Measurements from ENCODE around the gene ADAMTS10. TPM values are rescaled to one million over a fixed set of nuclear protein-coding genes. Genes with fewer than 3 reads are reported as not detected.

ADAMTS10 gene
- total and polyA plus RNA-seq, 2 of the 13 experiments (the other 11 are each of a cell fraction or from before 2014, with no cell fraction given) = 0.49 to 1.7 TPM

DNA sequence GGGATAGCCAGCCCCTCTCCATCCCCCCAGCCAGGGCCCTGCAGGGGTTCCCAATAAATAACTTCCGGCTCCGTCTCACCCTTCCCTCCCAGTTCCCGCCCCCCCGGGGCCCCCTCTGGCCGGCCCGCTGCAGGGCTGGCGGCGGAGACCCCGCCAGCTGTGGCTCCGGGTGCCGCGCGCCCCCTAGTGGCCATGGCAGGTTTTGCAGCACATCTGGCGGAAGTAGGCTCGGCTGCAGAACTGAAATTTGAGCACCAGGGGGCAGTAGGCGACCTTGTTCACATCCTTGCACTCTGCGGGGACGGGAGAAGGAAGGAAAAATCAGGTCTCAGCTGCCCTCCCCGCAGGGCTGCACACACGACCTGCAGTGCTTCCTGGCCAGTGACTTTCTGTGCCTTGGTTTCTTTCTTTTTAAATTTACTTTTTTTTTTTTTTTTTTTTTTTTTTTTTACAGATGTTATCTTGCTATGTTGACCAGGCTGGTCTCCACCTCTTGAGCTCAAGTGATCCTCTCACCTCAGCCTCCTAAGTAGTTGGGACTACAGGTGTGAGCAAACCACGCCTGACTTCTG lies 29.7 kb downstream of the ADAMTS10 start (continued):
- TF ChIP-seq CEBPB (IDR thresholded peaks at IDR 0.05; ENCODE audit: borderline replicate concordance, low read depth, low read length) (no peak), ZNF720 (CRISPR knock-in tag; IDR thresholded peaks at IDR 0.05) (no peak), ZNF10 (CRISPR knock-in tag; IDR thresholded peaks at IDR 0.05; ENCODE audit: borderline replicate concordance, low read depth) (no peak), TGIF2 (CRISPR knock-in tag; IDR thresholded peaks at IDR 0.05) (peak; percentile 40; the same call in 1 of the 2 replicates), EP300 (IDR thresholded peaks at IDR 0.05; ENCODE audit: low read depth in 2 of 2, low read length in 2 of 2) (no peak), EP300 (CRISPR knock-in tag; IDR thresholded peaks at IDR 0.05; ENCODE audit: borderline replicate concordance) (no peak), ZNF256 (CRISPR knock-in tag; conservative IDR thresholded peaks at IDR 0.05) (no peak), ZNF17 (CRISPR knock-in tag; IDR thresholded peaks at IDR 0.05) (no peak), EED (CRISPR knock-in tag; IDR thresholded peaks at IDR 0.05) (no peak), GABPA (IDR thresholded peaks at IDR 0.05; ENCODE audit: low read depth, low read length) (no peak), GABPA (CRISPR knock-in tag; IDR thresholded peaks at IDR 0.05; ENCODE audit: low read depth) (peak; percentile 72), SMC3 (IDR thresholded peaks at IDR 0.05; ENCODE audit: low read length) (peak; percentile 76), ZBTB7B (CRISPR knock-in tag; IDR thresholded peaks at IDR 0.05) (peak; percentile 61; the same call in 1 of the 2 replicates), REXO4 (CRISPR knock-in tag; IDR thresholded peaks at IDR 0.05; ENCODE audit: borderline replicate concordance) (no peak), FOXP1 (IDR thresholded peaks at IDR 0.05) (no peak), FOXP1 (CRISPR knock-in tag; IDR thresholded peaks at IDR 0.05) (0 out of 2 replicates have a peak, but pooled peaks have one; percentile 17), ZNF607 (CRISPR knock-in tag; IDR thresholded peaks at IDR 0.05; ENCODE audit: borderline replicate concordance) (no peak), TBP (CRISPR knock-in tag; IDR thresholded peaks at IDR 0.05) (no peak), HMG20A (CRISPR knock-in tag; IDR thresholded peaks at IDR 0.05; ENCODE audit: borderline replicate concordance) (no peak)
- TF ChIP-seq, protein P1, sequence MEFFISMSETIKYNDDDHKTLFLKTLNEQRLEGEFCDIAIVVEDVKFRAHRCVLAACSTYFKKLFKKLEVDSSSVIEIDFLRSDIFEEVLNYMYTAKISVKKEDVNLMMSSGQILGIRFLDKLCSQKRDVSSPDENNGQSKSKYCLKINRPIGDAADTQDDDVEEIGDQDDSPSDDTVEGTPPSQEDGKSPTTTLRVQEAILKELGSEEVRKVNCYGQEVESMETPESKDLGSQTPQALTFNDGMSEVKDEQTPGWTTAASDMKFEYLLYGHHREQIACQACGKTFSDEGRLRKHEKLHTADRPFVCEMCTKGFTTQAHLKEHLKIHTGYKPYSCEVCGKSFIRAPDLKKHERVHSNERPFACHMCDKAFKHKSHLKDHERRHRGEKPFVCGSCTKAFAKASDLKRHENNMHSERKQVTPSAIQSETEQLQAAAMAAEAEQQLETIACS (CRISPR knock-in tag; IDR thresholded peaks at IDR 0.05) = no peak
- TF ChIP-seq, protein P2, sequence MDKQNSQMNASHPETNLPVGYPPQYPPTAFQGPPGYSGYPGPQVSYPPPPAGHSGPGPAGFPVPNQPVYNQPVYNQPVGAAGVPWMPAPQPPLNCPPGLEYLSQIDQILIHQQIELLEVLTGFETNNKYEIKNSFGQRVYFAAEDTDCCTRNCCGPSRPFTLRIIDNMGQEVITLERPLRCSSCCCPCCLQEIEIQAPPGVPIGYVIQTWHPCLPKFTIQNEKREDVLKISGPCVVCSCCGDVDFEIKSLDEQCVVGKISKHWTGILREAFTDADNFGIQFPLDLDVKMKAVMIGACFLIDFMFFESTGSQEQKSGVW (CRISPR knock-in tag; IDR thresholded peaks at IDR 0.05; ENCODE audit: borderline replicate concordance) = no peak
- TF ChIP-seq, protein P3, sequence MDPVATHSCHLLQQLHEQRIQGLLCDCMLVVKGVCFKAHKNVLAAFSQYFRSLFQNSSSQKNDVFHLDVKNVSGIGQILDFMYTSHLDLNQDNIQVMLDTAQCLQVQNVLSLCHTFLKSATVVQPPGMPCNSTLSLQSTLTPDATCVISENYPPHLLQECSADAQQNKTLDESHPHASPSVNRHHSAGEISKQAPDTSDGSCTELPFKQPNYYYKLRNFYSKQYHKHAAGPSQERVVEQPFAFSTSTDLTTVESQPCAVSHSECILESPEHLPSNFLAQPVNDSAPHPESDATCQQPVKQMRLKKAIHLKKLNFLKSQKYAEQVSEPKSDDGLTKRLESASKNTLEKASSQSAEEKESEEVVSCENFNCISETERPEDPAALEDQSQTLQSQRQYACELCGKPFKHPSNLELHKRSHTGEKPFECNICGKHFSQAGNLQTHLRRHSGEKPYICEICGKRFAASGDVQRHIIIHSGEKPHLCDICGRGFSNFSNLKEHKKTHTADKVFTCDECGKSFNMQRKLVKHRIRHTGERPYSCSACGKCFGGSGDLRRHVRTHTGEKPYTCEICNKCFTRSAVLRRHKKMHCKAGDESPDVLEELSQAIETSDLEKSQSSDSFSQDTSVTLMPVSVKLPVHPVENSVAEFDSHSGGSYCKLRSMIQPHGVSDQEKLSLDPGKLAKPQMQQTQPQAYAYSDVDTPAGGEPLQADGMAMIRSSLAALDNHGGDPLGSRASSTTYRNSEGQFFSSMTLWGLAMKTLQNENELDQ (CRISPR knock-in tag; IDR thresholded peaks at IDR 0.05; ENCODE audit: borderline replicate concordance) = no peak
- TF ChIP-seq, protein P4, sequence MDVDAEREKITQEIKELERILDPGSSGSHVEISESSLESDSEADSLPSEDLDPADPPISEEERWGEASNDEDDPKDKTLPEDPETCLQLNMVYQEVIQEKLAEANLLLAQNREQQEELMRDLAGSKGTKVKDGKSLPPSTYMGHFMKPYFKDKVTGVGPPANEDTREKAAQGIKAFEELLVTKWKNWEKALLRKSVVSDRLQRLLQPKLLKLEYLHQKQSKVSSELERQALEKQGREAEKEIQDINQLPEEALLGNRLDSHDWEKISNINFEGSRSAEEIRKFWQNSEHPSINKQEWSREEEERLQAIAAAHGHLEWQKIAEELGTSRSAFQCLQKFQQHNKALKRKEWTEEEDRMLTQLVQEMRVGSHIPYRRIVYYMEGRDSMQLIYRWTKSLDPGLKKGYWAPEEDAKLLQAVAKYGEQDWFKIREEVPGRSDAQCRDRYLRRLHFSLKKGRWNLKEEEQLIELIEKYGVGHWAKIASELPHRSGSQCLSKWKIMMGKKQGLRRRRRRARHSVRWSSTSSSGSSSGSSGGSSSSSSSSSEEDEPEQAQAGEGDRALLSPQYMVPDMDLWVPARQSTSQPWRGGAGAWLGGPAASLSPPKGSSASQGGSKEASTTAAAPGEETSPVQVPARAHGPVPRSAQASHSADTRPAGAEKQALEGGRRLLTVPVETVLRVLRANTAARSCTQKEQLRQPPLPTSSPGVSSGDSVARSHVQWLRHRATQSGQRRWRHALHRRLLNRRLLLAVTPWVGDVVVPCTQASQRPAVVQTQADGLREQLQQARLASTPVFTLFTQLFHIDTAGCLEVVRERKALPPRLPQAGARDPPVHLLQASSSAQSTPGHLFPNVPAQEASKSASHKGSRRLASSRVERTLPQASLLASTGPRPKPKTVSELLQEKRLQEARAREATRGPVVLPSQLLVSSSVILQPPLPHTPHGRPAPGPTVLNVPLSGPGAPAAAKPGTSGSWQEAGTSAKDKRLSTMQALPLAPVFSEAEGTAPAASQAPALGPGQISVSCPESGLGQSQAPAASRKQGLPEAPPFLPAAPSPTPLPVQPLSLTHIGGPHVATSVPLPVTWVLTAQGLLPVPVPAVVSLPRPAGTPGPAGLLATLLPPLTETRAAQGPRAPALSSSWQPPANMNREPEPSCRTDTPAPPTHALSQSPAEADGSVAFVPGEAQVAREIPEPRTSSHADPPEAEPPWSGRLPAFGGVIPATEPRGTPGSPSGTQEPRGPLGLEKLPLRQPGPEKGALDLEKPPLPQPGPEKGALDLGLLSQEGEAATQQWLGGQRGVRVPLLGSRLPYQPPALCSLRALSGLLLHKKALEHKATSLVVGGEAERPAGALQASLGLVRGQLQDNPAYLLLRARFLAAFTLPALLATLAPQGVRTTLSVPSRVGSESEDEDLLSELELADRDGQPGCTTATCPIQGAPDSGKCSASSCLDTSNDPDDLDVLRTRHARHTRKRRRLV (CRISPR knock-in tag; IDR thresholded peaks at IDR 0.05) = no peak

Data from HepG2 (cell line).